ENCODE results near the gene SCGB1C2.
"Not testable (repeated sequence)": the region's sequence is repeated elsewhere in the genome, so short reads cannot be mapped to it uniquely, and the experiment has no call there.

DNA sequence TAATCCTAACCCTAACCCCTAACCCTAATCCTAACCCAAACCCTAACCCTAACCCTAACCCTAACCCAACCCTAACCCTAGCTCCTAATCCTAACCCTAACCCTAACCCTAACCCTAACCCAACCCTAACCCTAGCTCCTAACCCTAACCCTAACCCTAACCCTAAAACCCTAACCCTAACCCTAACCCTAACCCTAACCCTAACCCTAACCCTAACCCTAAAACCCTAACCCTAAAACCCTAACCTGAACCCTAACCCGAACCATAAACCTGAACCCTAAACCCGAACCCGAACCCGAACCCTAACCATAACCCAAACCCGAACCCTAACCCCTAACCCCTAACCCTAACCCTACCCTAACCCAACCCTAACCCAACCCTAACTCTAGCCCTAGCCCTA lies 24.3 kb upstream of the SCGB1C2 start:
- TF ChIP-seq, protein P1, sequence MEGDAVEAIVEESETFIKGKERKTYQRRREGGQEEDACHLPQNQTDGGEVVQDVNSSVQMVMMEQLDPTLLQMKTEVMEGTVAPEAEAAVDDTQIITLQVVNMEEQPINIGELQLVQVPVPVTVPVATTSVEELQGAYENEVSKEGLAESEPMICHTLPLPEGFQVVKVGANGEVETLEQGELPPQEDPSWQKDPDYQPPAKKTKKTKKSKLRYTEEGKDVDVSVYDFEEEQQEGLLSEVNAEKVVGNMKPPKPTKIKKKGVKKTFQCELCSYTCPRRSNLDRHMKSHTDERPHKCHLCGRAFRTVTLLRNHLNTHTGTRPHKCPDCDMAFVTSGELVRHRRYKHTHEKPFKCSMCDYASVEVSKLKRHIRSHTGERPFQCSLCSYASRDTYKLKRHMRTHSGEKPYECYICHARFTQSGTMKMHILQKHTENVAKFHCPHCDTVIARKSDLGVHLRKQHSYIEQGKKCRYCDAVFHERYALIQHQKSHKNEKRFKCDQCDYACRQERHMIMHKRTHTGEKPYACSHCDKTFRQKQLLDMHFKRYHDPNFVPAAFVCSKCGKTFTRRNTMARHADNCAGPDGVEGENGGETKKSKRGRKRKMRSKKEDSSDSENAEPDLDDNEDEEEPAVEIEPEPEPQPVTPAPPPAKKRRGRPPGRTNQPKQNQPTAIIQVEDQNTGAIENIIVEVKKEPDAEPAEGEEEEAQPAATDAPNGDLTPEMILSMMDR (IDR thresholded peaks at IDR 0.05; ENCODE audit: insufficient read depth, low read length) = not testable (repeated sequence)
- TF ChIP-seq POLR2AphosphoS5 (IDR thresholded peaks at IDR 0.05; ENCODE audit: low read depth) = peak; percentile 82

All from HL-60 (cell line).